Mesothelial cell of epicardium (in vitro differentiated cells): Measurements from ENCODE around the gene WNT3A. TPM values are rescaled to one million over a fixed set of nuclear protein-coding genes. Genes with fewer than 3 reads are reported as not detected.

Experiments used
- DNase-seq, 2 experiments: peaks; one replicate each; pipeline ENCODE4 v3.0.0; 2021; ENCODE audit warnings: low spot score in 2 of 2; ENCODE audit not compliant: unreplicated experiment in 2 of 2
- H3K27ac Mint-ChIP-seq: 2 replicates; pipeline ENCODE4 v1.8.0; 2021; ENCODE audit warnings: mixed read lengths
- H3K27me3 Mint-ChIP-seq: 2 replicates; pipeline ENCODE4 v1.8.0; 2021; ENCODE audit warnings: low read depth, mixed read lengths
- H3K36me3 Mint-ChIP-seq: 2 replicates; pipeline ENCODE4 v1.8.0; 2021; ENCODE audit warnings: mixed read lengths
- H3K4me1 Mint-ChIP-seq: 2 replicates; pipeline ENCODE4 v1.8.0; 2021; ENCODE audit warnings: mixed read lengths
- H3K4me3 Mint-ChIP-seq: 2 replicates; pipeline ENCODE4 v1.8.0; 2021; ENCODE audit warnings: mild to moderate bottlenecking, moderate library complexity, mixed read lengths
- H3K9me3 Mint-ChIP-seq: 2 replicates; pipeline ENCODE4 v1.8.0; 2021; ENCODE audit warnings: mixed read lengths
- CTCF ChIP-seq: fragments of 200-600 bp; sonication (generic); IDR thresholded peaks from one replicate; pipeline ENCODE4 v1.5.0; 2021; ENCODE audit warnings: antibody characterized with exemption; ENCODE audit not compliant: unreplicated experiment
- total RNA-seq: library from RNA; stranded (reverse); gene quantifications from 3 replicates; pipeline ENCODE4 v1.2.1, GENCODE V29; 2021

The WNT3A gene
- total RNA-seq, 1 donor from 2014 or later = 0.16 TPM

GRCh38 chr1:228085287-228085951 lies 78.6 kb downstream of the WNT3A start:
- no peak for DNase-seq
- peak overlapping the region; percentile 99 for H3K27ac Mint-ChIP-seq
- H3K9me3 Mint-ChIP-seq = no peaks in the 10 kb centered on the region
- peaks cover 59% of the 10 kb centered on the region for H3K4me1 Mint-ChIP-seq
- H3K4me3 Mint-ChIP-seq = peak overlapping the region; percentile 97
- no peak for TF ChIP-seq CTCF
- H3K36me3 Mint-ChIP-seq = no peaks in the 10 kb centered on the region
- H3K27me3 Mint-ChIP-seq = no peaks in the 10 kb centered on the region

- Mint-ChIP-seq H3K27me3 (no peaks in the 10 kb centered on the region), H3K27ac (no peak overlapping the region), H3K4me1 (peaks cover 55% of the 10 kb centered on the region), H3K36me3 (peaks cover 7% of the 10 kb centered on the region), H3K9me3 (no peaks in the 10 kb centered on the region), H3K4me3 (no peak overlapping the region)
- TF ChIP-seq CTCF = no peak
- DNase-seq = no peak
These were observed 81.0 kb downstream of the WNT3A start for GRCh38 chr1:228087771-228088251.

DNA sequence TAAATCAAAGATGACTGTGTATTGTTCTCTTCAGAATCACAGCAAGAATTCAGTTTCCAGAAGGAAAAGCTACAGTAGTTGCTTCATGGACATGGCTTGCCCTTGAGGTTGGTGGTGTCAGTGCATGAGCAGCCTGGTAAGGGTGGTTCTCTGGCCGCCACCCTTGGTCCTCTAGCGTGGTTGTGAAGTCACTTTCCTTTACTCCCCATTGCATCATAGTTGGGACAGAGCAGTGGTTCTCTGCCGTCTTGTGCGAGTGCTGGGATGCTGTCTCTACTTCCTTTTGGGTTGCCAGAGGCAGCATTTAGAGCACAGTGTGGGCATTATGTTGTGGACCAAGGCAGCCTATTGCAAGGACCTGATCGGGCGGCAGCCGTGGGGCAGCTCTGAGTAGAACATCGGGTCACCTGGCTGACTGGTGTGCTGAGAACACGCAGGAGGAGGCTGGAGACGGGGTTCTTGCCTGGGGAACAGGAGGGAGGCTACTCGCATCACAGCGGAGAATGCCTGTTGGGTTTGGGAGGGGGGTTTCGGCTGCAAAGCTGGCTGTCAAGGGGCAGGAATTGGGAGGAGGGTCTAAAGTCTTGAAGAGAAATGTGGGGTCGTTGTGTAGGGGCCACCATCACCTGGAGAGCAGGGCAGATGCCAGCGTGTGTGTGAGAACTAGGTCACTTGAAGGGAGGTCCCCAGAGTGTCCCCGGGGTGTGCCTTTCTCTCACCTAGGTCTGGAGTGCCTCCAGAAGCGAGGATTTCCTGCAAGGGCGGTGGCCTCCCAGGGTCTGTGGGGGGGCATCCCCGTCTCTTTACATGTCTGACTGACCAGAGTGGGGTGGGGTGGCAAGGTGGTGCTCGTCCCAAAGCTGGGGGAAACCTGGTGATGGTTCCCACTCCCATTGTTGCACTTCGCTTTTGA lies 82.0 kb downstream of the WNT3A start:
- H3K27me3 Mint-ChIP-seq = no peaks in the 10 kb centered on the region
- no peak for TF ChIP-seq CTCF
- peaks cover 52% of the 10 kb centered on the region for H3K4me1 Mint-ChIP-seq
- no peaks in the 10 kb centered on the region for H3K9me3 Mint-ChIP-seq
- DNase-seq = no peak
- H3K4me3 Mint-ChIP-seq = no peak overlapping the region
- peaks cover 8% of the 10 kb centered on the region for H3K36me3 Mint-ChIP-seq
- peak overlapping the region; percentile 43 for H3K27ac Mint-ChIP-seq

- H3K4me3 Mint-ChIP-seq = no peak overlapping the region
- H3K27me3 Mint-ChIP-seq = no peaks in the 10 kb centered on the region
- no peak overlapping the region for H3K27ac Mint-ChIP-seq
- peaks cover 8% of the 10 kb centered on the region for H3K9me3 Mint-ChIP-seq
- H3K36me3 Mint-ChIP-seq = peaks cover 16% of the 10 kb centered on the region
- H3K4me1 Mint-ChIP-seq = peaks cover 43% of the 10 kb centered on the region
- no peak for TF ChIP-seq CTCF
- DNase-seq = no peak
These were observed 83.0 kb downstream of the WNT3A start for GRCh38 chr1:228089519-228090380.

DNA sequence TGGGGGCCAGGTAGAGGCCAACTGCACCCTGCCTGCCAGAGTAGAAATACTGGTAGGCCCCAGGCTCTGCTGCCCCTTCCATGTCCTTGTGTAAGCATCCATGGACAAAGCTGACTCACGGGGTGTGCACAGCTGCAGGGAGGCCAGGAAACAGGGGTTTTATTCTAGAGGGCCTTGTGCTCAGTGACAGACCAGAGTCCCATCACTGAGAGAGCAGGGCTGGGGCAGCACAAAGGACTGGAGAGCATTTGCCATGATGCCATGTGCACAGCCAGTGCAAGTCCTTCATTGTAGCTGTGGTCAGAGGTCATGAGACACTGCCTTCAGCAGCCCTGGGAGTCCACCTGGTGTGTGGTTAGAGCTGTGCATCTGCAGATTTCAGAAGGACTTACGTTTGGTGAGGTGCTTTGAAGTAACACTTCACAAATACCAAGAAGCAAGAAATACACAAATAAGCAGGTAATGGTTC lies 83.8 kb downstream of the WNT3A start:
- Mint-ChIP-seq H3K9me3 (peaks cover 15% of the 10 kb centered on the region), H3K36me3 (peaks cover 24% of the 10 kb centered on the region), H3K4me3 (no peak overlapping the region), H3K27me3 (no peaks in the 10 kb centered on the region), H3K27ac (peak overlapping the region; percentile 39), H3K4me1 (peaks cover 34% of the 10 kb centered on the region)
- no peak for TF ChIP-seq CTCF
- DNase-seq = no peak
